Activated CD4-positive, alpha-beta T cell treated with anti-CD3 and anti-CD28 coated beads, Interleukin-10, Interleukin-2, amounts not matched to agents 100 ng/mL and 50 ng/mL, durations not matched to agents 16 hours and 8 hours (primary cell): Measurements from ENCODE around the gene GRAMD1A.
"Not testable (repeated sequence)": the region's sequence is repeated elsewhere in the genome, so short reads cannot be mapped to it uniquely, and the experiment has no call there.

Source experiments
- DNase-seq: peaks from one replicate; pipeline ENCODE4 v3.0.0-alpha.2; 2020

The GRAMD1A gene

GRCh38 chr19:35004517-35005255 lies 4.6 kb downstream of the GRAMD1A start:
- DNase-seq: no peak

GRCh38 chr19:35005256-35005977 lies 5.3 kb downstream of the GRAMD1A start:
- no peak for DNase-seq

GRCh38 chr19:35006007-35006341 lies 5.9 kb downstream of the GRAMD1A start:
- not testable (repeated sequence) for DNase-seq

GRCh38 chr19:35006342-35006998 lies 6.3 kb downstream of the GRAMD1A start:
- DNase-seq: no peak

GRCh38 chr19:35006999-35007365 lies 6.9 kb downstream of the GRAMD1A start:
- no peak for DNase-seq

- DNase-seq: not testable (repeated sequence)
These were observed 7.3 kb downstream of the GRAMD1A start for GRCh38 chr19:35007427-35007826.

- DNase-seq: no peak
These were observed 8.8 kb downstream of the GRAMD1A start for GRCh38 chr19:35008891-35009341.

GRCh38 chr19:35009424-35010415 lies 9.6 kb downstream of the GRAMD1A start:
- no peak for DNase-seq

- no peak for DNase-seq
These were observed 11.1 kb downstream of the GRAMD1A start for GRCh38 chr19:35011091-35011689.

- no peak for DNase-seq
These were observed 11.9 kb downstream of the GRAMD1A start for GRCh38 chr19:35011737-35012682.

GRCh38 chr19:35013041-35013819 lies 13.1 kb downstream of the GRAMD1A start:
- peak; percentile 77 for DNase-seq

GRCh38 chr19:35013820-35014754 lies 14.0 kb downstream of the GRAMD1A start:
- peak; percentile 67 for DNase-seq

- DNase-seq: not testable (repeated sequence)
These were observed 14.7 kb downstream of the GRAMD1A start for GRCh38 chr19:35014774-35015173.

- DNase-seq: no peak
These were observed 15.3 kb downstream of the GRAMD1A start for GRCh38 chr19:35015270-35015953.

- DNase-seq: no peak
These were observed 15.8 kb downstream of the GRAMD1A start for GRCh38 chr19:35015954-35016351.

- DNase-seq: no peak
These were observed 17.4 kb downstream of the GRAMD1A start for GRCh38 chr19:35017507-35017906.

- no peak for DNase-seq
These were observed 18.3 kb downstream of the GRAMD1A start for GRCh38 chr19:35018379-35018778.

GRCh38 chr19:35019144-35019543 lies 19.0 kb downstream of the GRAMD1A start:
- DNase-seq: no peak
